NCI-H2107 treated with DMSO at 0.1 percent for 48 hours (cell line): ENCODE data around the gene RNF215.

Source experiments
- DNase-seq: peaks from one replicate; lab custom pipeline; 2025; ENCODE audit not compliant: unreplicated experiment; lab: John Stamatoyannopoulos, UW

The RNF215 gene

GRCh38 chr22:30397656-30398635, 10.7 kb upstream of the RNF215 start:
- no peak for DNase-seq

DNA sequence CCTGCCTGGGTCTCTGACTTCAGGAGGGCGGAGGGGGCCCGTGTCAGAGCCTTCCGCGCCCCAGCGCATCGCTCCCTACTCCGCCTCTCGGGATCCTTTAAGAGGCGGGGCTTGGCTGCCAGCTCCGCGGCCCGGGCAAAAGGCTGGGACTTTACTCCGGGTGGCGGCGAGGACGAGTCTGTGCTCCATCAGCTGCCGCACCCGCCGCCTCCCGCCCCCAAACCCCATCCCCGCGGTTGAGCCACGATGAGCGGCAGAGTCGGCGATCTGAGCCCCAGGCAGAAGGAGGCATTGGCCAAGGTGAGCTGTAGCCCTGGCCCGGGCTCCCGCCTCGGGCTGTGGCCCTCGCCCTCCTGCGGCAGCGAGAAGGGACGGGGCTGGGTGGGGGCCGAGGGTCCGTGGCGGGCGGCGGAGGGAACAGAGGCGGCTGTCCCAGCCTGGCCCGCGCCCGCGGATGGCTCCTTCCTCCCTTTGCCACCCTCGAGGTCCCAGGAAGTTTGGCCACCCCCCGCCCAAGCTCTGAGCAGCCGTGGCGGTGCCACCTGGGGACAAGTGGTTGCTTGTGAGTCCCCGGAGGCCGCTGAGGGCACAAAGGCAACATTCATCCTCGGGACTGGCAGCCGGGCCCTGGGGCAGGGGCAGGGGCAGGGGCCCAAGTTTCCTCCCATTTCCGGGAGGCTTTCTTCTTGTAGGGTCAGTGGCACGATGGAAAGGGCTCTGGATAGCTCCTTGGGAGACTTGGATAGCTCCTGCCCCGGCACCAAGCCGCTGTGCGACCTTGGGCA, 9.9 kb upstream of the RNF215 start, which contains the start of gene SEC14L2:
Gene SEC14L2, plus strand, starts transcription at position 148 of the 785 bp plus-strand sequence. Its CDS starts 99 bp downstream, at position 247.
- DNase-seq = no peak

DNA sequence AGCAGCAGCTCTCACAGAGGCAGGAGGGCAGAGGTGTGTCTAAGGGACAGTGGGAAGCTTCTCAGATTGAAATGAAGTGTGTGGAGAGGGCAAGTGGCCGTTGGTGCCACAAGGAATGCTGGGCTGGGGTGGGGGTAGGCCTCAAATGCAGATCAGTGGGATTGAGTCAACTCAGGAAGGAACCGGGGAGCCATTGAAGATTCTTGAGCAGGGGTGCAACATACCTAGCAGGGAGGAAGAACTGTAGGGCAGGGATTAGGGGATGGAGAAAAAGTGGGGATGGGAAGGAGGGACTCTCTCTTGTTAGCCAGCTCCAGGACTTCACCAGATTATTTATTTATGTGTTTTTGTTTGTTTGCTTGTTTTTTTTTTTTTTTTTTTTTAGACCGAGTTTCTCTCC, 6.7 kb upstream of the RNF215 start:
- no peak for DNase-seq

DNA sequence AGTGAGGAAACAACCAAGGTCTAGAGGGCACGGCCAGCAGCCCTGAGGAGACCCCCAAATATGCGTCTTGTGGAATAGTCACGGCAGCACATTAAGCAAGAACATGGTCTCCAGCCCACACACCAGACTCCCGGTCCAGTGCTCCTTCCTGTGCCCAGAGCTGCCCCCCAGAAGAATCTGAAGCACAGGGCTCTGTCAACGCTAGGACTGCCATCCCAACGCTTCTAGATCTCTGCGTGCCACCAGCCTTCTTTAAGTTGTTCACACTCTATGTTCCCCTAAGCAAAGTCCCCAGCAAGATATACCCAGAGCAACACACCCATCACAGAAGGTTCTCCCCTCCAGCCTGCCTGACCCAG, 6.1 kb upstream of the RNF215 start:
- DNase-seq = no peak

GRCh38 chr22:30392661-30393321, 5.6 kb upstream of the RNF215 start:
- DNase-seq = no peak

DNA sequence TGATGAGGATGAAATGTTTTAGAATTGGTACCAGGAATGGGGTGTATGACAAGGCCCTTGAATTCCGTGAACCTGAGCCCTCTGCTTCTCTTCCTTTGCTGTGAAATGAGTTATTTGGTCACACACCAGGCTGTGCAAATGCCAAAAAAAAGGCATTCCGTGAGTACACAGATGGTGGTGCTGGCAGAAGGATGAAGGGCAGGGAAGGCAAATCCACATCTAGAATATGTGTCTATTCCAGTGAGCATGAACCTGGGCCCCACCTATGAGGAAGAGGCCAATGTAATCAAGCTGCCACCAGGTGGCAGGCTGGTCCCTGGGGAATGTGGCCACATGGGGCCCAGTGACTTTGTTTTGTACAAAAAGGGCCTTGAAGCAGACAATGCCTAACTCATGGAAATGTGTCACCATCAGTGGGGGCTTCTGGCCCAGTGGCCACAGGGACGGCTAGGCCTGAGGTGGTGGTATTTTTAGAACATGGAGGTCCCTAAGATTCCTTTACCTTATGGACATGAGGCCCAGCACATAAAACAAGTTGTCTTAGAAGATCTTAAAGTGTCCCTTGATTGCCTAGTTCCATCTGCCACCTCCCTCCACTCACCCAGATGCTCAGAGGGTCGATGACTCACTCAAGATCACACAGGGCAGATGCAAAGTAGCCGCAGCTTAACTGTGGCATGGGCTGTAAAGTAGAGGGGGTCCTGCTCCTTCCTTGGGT, 3.9 kb upstream of the RNF215 start:
- peak; percentile 6 for DNase-seq

DNA sequence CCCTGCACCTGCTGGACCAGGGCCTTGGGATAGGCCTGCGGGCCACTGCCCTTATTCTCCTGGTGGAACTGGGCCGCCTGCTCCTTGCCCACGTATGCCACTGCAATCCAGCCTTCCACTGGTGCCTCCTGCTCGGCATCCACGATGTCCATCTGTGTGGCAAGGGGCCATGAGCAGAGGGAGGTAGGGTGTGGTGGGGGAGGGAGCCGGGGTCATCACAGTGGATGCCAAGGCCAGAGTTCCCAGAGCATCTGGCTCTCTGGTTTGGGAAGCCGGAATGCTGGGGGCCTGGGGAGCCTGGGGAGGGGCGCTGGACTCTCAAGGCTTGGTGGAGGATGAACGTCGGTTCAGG, 627 bp downstream of the RNF215 start:
- no peak for DNase-seq

- no peak for DNase-seq
These were observed 1.3 kb downstream of the RNF215 start for GRCh38 chr22:30385942-30386341.

DNA sequence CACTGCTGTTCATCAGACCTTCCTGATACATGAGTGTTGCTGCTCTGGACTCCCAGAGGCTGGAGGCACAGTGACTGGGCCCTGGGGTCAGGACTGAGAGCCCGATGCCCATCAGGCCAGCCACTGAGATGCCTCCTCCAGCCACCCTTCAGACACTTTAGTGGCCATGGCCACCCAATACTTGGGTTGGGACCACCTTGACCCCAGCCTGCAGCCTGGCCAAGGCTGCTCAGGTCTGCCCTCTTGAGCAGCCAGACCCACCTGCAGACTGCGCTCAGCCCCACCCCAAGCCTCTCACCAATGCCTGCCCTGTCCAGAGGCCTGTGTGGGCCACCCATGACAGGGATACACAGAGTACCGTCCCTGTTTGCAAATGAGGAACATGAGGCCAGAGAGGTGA, 4.2 kb downstream of the RNF215 start:
- no peak for DNase-seq

- DNase-seq = no peak
These were observed 4.9 kb downstream of the RNF215 start for GRCh38 chr22:30382340-30382739.

DNA sequence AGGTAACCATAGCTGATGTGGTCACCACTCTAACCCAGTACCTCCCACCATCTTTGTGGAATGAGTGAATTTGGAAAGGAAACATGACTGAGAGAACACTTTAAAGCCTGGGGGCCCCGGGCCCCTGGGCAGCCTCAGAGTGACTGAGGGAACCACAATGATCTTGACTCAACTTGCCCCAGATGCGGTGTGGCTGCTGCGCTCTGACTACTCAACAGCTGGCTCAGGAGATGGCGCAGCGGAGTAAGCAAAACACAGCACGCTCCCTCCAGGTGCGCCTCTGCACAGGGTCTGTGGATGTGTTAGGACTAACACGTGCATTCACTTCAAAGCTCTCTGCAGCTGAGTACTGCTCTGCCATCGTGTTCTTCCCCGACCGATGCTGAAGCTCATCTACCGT, 5.9 kb downstream of the RNF215 start:
- DNase-seq = no peak

GRCh38 chr22:30380011-30380410, 7.2 kb downstream of the RNF215 start:
- no peak for DNase-seq

GRCh38 chr22:30375312-30375849, 11.8 kb downstream of the RNF215 start:
- no peak for DNase-seq

- DNase-seq = no peak
These were observed 13.6 kb downstream of the RNF215 start for GRCh38 chr22:30373331-30374325.

DNA sequence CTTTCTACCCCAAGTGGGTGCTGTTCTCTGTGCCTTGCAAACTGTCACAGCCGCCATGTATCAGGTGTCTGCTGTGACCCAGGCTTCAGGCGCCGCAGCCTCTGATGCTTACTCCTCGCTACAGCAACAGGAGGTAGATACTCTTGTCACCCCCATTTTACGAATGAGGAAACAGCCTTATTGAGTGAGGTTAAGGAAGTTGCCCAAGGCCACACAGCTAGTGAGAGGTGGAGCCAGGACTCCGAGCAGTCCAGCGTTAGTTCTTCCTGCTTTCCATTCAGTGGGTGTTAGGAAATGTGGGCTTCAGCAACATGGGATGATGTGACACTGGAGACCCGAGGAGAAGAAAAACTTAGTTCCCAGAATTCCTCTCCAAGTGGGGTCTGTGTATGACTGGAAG, 14.3 kb downstream of the RNF215 start:
- DNase-seq = no peak

DNA sequence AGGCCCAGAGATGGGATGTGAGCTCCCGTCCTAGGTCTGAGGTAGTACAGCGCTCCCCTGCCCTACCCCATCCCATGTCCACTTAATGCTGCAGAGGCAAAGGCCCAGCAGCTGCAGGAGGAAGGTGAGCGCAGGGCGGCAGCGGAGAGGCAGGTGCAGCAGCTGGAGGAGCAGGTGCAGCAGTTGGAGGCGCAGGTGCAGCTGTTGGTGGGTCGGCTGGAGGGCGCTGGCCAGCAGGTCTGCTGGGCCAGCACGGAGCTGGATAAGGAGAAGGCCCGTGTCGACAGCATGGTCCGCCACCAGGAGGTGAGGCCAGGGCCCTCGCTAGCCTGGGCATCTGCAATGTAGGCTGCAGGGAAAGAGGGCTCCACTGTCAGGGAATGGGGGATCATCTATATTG, 15.2 kb downstream of the RNF215 start:
- no peak for DNase-seq

GRCh38 chr22:30371321-30371720, 15.9 kb downstream of the RNF215 start:
- no peak for DNase-seq

DNA sequence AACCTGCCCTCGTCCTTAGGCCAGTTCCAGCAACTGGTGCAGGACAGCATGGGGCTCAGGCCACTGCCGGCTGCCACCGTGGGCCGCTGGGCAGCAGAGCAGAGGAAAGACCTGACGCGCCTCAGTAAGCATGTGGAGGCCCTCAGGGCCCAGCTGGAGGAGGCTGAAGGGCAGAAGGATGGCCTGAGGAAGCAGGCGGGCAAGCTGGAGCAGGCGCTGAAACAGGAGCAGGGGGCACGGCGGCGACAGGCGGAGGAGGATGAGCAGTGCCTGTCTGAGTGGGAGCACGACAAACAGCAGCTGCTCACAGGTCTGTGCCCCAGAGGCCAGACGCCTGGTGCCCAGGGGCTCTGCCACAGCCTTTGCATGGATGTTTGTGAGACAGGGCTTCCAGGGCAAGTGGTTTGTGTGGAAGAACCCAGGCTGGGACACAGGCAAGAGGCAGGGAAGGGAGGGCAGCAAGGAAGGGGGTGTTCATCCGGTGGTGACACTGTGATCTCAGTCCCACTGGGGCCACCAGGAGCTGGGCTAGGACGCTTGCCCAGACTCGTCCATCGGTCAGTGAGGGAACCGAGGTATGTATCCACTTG, 16.5 kb downstream of the RNF215 start:
- DNase-seq = no peak

GRCh38 chr22:30368420-30368819, 18.8 kb downstream of the RNF215 start:
- DNase-seq = no peak
